Peyer's patch (tissue), 4 donors: ENCODE data around the gene YIF1B.
A peak's percentile ranks its signal among the peaks of the same experiment; 100 is the strongest.

ENCODE experiments used
- POLR2A ChIP-seq, 2 donors: fragments of 450-650 bp; IDR thresholded peaks; one replicate each; pipeline ENCODE4 v1.5.1; 2017; ENCODE audit warnings: antibody characterized with exemption in 2 of 2, mild to moderate bottlenecking in 2 of 2, moderate library complexity in 2 of 2
- TF ChIP-seq, protein P1 (sequence below), 6 experiments: fragments of 450-650 bp in 4 of 6; fragments of 200-600 bp in 2 of 6; sonication (generic) in 1 of 6; IDR thresholded peaks; one replicate each; pipeline ENCODE4 v1.5.1; 2017 to 2019; ENCODE audit warnings: antibody characterized with exemption in 6 of 6, mild to moderate bottlenecking in 3 of 6, moderate library complexity in 1 of 6

DNA sequence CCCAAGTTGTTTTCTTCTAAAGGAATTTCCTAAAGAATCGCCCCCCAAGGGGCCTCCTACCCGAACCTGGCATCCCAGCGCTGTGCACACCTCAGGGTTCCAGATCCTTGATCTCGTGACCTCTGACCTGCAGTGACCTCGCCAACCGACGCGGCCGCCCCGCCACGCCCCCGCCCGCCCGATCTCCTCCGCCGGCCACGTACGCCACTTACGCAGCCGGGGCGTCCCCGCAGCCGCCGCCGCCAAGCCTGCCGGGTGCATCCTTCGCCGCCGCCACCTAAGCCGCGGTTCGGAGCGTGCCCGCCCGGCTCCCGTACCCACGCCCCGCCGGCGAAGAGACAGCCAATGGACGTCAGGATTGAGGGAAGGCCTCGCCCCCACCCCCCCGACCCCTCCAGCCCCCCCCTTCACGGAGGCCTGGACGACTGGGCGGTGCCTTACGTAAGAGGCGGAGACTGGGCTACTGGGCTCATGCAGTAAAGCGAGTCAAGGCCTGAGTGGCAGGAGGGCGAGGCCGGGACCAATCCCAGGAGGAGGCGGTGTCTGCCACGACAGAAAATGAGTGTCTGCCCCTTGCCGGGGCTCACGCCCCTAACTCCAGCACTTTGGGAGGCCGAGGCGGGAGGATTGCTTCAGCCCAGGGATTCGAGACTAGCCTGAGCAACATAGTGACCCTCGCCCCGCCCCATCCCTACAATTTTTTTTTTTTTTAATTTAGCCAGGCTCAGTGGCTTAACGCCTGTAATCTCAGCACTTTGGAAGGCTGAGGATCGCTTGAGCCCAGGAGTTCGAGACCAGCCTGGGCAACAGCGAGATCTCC is at the start of gene YIF1B:
- TF ChIP-seq, protein P1, sequence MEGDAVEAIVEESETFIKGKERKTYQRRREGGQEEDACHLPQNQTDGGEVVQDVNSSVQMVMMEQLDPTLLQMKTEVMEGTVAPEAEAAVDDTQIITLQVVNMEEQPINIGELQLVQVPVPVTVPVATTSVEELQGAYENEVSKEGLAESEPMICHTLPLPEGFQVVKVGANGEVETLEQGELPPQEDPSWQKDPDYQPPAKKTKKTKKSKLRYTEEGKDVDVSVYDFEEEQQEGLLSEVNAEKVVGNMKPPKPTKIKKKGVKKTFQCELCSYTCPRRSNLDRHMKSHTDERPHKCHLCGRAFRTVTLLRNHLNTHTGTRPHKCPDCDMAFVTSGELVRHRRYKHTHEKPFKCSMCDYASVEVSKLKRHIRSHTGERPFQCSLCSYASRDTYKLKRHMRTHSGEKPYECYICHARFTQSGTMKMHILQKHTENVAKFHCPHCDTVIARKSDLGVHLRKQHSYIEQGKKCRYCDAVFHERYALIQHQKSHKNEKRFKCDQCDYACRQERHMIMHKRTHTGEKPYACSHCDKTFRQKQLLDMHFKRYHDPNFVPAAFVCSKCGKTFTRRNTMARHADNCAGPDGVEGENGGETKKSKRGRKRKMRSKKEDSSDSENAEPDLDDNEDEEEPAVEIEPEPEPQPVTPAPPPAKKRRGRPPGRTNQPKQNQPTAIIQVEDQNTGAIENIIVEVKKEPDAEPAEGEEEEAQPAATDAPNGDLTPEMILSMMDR (IDR thresholded peaks at IDR 0.05): peak in 2 of 6 experiments; percentile 14 to 34
- peak in 1 of 2 donors; percentile 58 for TF ChIP-seq POLR2A (IDR thresholded peaks at IDR 0.05)
